ENCODE results near the gene FADS3. TPM values are rescaled to one million over a fixed set of nuclear protein-coding genes. Genes with fewer than 3 reads are reported as not detected.

Gene FADS3
- polyA plus RNA-seq, 2 donors: 7.2 to 9.8 TPM

GRCh38 chr11:61914471-61915171, 23.3 kb upstream of the FADS3 start:
- Histone ChIP-seq H3K27ac (ENCODE audit: low read depth in 2 of 2, low read length in 1 of 2) (no peak overlapping the region), H3K9me3 (ENCODE audit: control insufficient read depth in 2 of 2, insufficient read depth in 1 of 2, low read depth in 1 of 2, low read length in 1 of 2) (no peaks in the 10 kb centered on the region), H3K36me3 (ENCODE audit: control insufficient read depth in 2 of 2, insufficient read depth in 2 of 2, low read length in 1 of 2) (no peaks in the 10 kb centered on the region), H3K4me1 (ENCODE audit: control insufficient read depth in 2 of 2, insufficient read depth in 2 of 2, low read length in 1 of 2) (peaks cover 2% of the 10 kb centered on the region in 2 donors), H3K27me3 (ENCODE audit: control insufficient read depth in 1 of 2, insufficient read depth in 2 of 2, low read length in 2 of 2) (no peaks in the 10 kb centered on the region), H3K4me3 (ENCODE audit: low read depth in 1 of 2, low read length in 2 of 2) (no peak overlapping the region)
- 83 to 84% methylated on average over 7 of the region's 7 CpGs for WGBS, 2 donors

GRCh38 chr11:61913699-61914395, 22.5 kb upstream of the FADS3 start:
- H3K4me1 ChIP-seq (ENCODE audit: control insufficient read depth in 2 of 2, insufficient read depth in 2 of 2, low read length in 1 of 2): peaks cover 2% of the 10 kb centered on the region in 2 donors

GRCh38 chr11:61912991-61913698, 21.8 kb upstream of the FADS3 start:
- H3K36me3 ChIP-seq (ENCODE audit: control insufficient read depth in 2 of 2, insufficient read depth in 2 of 2, low read length in 1 of 2): no peaks in the 10 kb centered on the region
- H3K27me3 ChIP-seq (ENCODE audit: control insufficient read depth in 1 of 2, insufficient read depth in 2 of 2, low read length in 2 of 2): no peaks in the 10 kb centered on the region
- H3K4me3 ChIP-seq (ENCODE audit: low read depth in 1 of 2, low read length in 2 of 2): no peak overlapping the region
- peaks cover 2% of the 10 kb centered on the region in 2 donors for H3K4me1 ChIP-seq (ENCODE audit: control insufficient read depth in 2 of 2, insufficient read depth in 2 of 2, low read length in 1 of 2)
- H3K27ac ChIP-seq (ENCODE audit: low read depth in 2 of 2, low read length in 1 of 2): no peak overlapping the region
- H3K9me3 ChIP-seq (ENCODE audit: control insufficient read depth in 2 of 2, insufficient read depth in 1 of 2, low read depth in 1 of 2, low read length in 1 of 2): no peaks in the 10 kb centered on the region
- WGBS, 2 donors: 73 to 74% methylated on average over 18 of the region's 18 CpGs

More at GRCh38 chr11:61913699-61914395, 22.5 kb upstream of the FADS3 start:
- no peaks in the 10 kb centered on the region for H3K27me3 ChIP-seq (ENCODE audit: control insufficient read depth in 1 of 2, insufficient read depth in 2 of 2, low read length in 2 of 2)
- no peak overlapping the region for H3K4me3 ChIP-seq (ENCODE audit: low read depth in 1 of 2, low read length in 2 of 2)
- H3K9me3 ChIP-seq (ENCODE audit: control insufficient read depth in 2 of 2, insufficient read depth in 1 of 2, low read depth in 1 of 2, low read length in 1 of 2): no peaks in the 10 kb centered on the region
- H3K27ac ChIP-seq (ENCODE audit: low read depth in 2 of 2, low read length in 1 of 2): no peak overlapping the region
- H3K36me3 ChIP-seq (ENCODE audit: control insufficient read depth in 2 of 2, insufficient read depth in 2 of 2, low read length in 1 of 2): no peaks in the 10 kb centered on the region
- 75 to 78% methylated on average over 8 of the region's 8 CpGs for WGBS, 2 donors

- H3K36me3 ChIP-seq (ENCODE audit: control insufficient read depth in 2 of 2, insufficient read depth in 2 of 2, low read length in 1 of 2): no peaks in the 10 kb centered on the region
- no peaks in the 10 kb centered on the region for H3K27me3 ChIP-seq (ENCODE audit: control insufficient read depth in 1 of 2, insufficient read depth in 2 of 2, low read length in 2 of 2)
- H3K27ac ChIP-seq (ENCODE audit: low read depth in 2 of 2, low read length in 1 of 2): no peak overlapping the region
- H3K9me3 ChIP-seq (ENCODE audit: control insufficient read depth in 2 of 2, insufficient read depth in 1 of 2, low read depth in 1 of 2, low read length in 1 of 2): no peaks in the 10 kb centered on the region
- no peak overlapping the region for H3K4me3 ChIP-seq (ENCODE audit: low read depth in 1 of 2, low read length in 2 of 2)
- peaks cover 2% of the 10 kb centered on the region in 2 donors for H3K4me1 ChIP-seq (ENCODE audit: control insufficient read depth in 2 of 2, insufficient read depth in 2 of 2, low read length in 1 of 2)
- WGBS, 2 donors: 81 to 85% methylated on average over 6 of the region's 6 CpGs
These were observed 21.2 kb upstream of the FADS3 start for GRCh38 chr11:61912530-61912898.

GRCh38 chr11:61911701-61912529, 20.6 kb upstream of the FADS3 start:
- no peaks in the 10 kb centered on the region for H3K27me3 ChIP-seq (ENCODE audit: control insufficient read depth in 1 of 2, insufficient read depth in 2 of 2, low read length in 2 of 2)
- peaks cover 0 to under 1% of the 10 kb centered on the region in 2 donors for H3K4me1 ChIP-seq (ENCODE audit: control insufficient read depth in 2 of 2, insufficient read depth in 2 of 2, low read length in 1 of 2)
- H3K36me3 ChIP-seq (ENCODE audit: control insufficient read depth in 2 of 2, insufficient read depth in 2 of 2, low read length in 1 of 2): no peaks in the 10 kb centered on the region
- H3K27ac ChIP-seq (ENCODE audit: low read depth in 2 of 2, low read length in 1 of 2): peak overlapping the region in 1 of 2 donors; percentile 5
- 73 to 78% methylated on average over 17 of the region's 17 CpGs for WGBS, 2 donors
- H3K9me3 ChIP-seq (ENCODE audit: control insufficient read depth in 2 of 2, insufficient read depth in 1 of 2, low read depth in 1 of 2, low read length in 1 of 2): no peaks in the 10 kb centered on the region
- no peak overlapping the region for H3K4me3 ChIP-seq (ENCODE audit: low read depth in 1 of 2, low read length in 2 of 2)

- WGBS, 2 donors: 81 to 82% methylated on average over 7 of the region's 7 CpGs
- no peaks in the 10 kb centered on the region for H3K27me3 ChIP-seq (ENCODE audit: control insufficient read depth in 1 of 2, insufficient read depth in 2 of 2, low read length in 2 of 2)
- no peaks in the 10 kb centered on the region for H3K4me1 ChIP-seq (ENCODE audit: control insufficient read depth in 2 of 2, insufficient read depth in 2 of 2, low read length in 1 of 2)
- no peak overlapping the region for H3K4me3 ChIP-seq (ENCODE audit: low read depth in 1 of 2, low read length in 2 of 2)
- H3K36me3 ChIP-seq (ENCODE audit: control insufficient read depth in 2 of 2, insufficient read depth in 2 of 2, low read length in 1 of 2): no peaks in the 10 kb centered on the region
- no peaks in the 10 kb centered on the region for H3K9me3 ChIP-seq (ENCODE audit: control insufficient read depth in 2 of 2, insufficient read depth in 1 of 2, low read depth in 1 of 2, low read length in 1 of 2)
- no peak overlapping the region for H3K27ac ChIP-seq (ENCODE audit: low read depth in 2 of 2, low read length in 1 of 2)
These were observed 19.9 kb upstream of the FADS3 start for GRCh38 chr11:61911128-61911700.

GRCh38 chr11:61910187-61911127, 19.1 kb upstream of the FADS3 start:
- H3K4me3 ChIP-seq (ENCODE audit: low read depth in 1 of 2, low read length in 2 of 2): no peak overlapping the region

GRCh38 chr11:61908730-61909316, 17.5 kb upstream of the FADS3 start:
- WGBS, 2 donors: 60 to 74% methylated on average over 10 of the region's 10 CpGs
- no peak overlapping the region for H3K4me3 ChIP-seq (ENCODE audit: low read depth in 1 of 2, low read length in 2 of 2)
- no peaks in the 10 kb centered on the region for H3K9me3 ChIP-seq (ENCODE audit: control insufficient read depth in 2 of 2, insufficient read depth in 1 of 2, low read depth in 1 of 2, low read length in 1 of 2)
- H3K27ac ChIP-seq (ENCODE audit: low read depth in 2 of 2, low read length in 1 of 2): no peak overlapping the region
- no peaks in the 10 kb centered on the region for H3K36me3 ChIP-seq (ENCODE audit: control insufficient read depth in 2 of 2, insufficient read depth in 2 of 2, low read length in 1 of 2)
- no peaks in the 10 kb centered on the region for H3K27me3 ChIP-seq (ENCODE audit: control insufficient read depth in 1 of 2, insufficient read depth in 2 of 2, low read length in 2 of 2)
- H3K4me1 ChIP-seq (ENCODE audit: control insufficient read depth in 2 of 2, insufficient read depth in 2 of 2, low read length in 1 of 2): no peaks in the 10 kb centered on the region

More at GRCh38 chr11:61910187-61911127, 19.1 kb upstream of the FADS3 start:
- no peaks in the 10 kb centered on the region for H3K9me3 ChIP-seq (ENCODE audit: control insufficient read depth in 2 of 2, insufficient read depth in 1 of 2, low read depth in 1 of 2, low read length in 1 of 2)
- H3K27ac ChIP-seq (ENCODE audit: low read depth in 2 of 2, low read length in 1 of 2): no peak overlapping the region
- H3K4me1 ChIP-seq (ENCODE audit: control insufficient read depth in 2 of 2, insufficient read depth in 2 of 2, low read length in 1 of 2): no peaks in the 10 kb centered on the region
- H3K27me3 ChIP-seq (ENCODE audit: control insufficient read depth in 1 of 2, insufficient read depth in 2 of 2, low read length in 2 of 2): no peaks in the 10 kb centered on the region
- 82 to 88% methylated on average over 13 of the region's 13 CpGs for WGBS, 2 donors
- no peaks in the 10 kb centered on the region for H3K36me3 ChIP-seq (ENCODE audit: control insufficient read depth in 2 of 2, insufficient read depth in 2 of 2, low read length in 1 of 2)

All from esophagus (tissue), 2 donors.